HCT116 (cell line): ENCODE results near the gene FBXL14.

Experiments used
- CBX3 ChIP-seq: IDR thresholded peaks from 2 replicates; pipeline ENCODE4 v1.6.1; 2012; ENCODE audit warnings: low read depth
- EZH2 ChIP-seq: fragments of 200-600 bp; sonication (generic); IDR thresholded peaks from 2 replicates; pipeline ENCODE4 v1.6.1; 2017; ENCODE audit warnings: antibody characterized with exemption, mixed run types
- JUND ChIP-seq: IDR thresholded peaks from 2 replicates; pipeline ENCODE4 v1.6.1; 2012
- POLR2A ChIP-seq: IDR thresholded peaks from 2 replicates; pipeline ENCODE4 v1.7.0; 2011; ENCODE audit warnings: borderline replicate concordance; ENCODE audit not compliant: insufficient read depth, insufficient read length; ENCODE audit errors: extremely low read depth
- POLR2AphosphoS5 ChIP-seq: IDR thresholded peaks from 2 replicates; pipeline ENCODE4 v1.6.1; 2011; ENCODE audit warnings: mild to moderate bottlenecking, low read depth, low read length, moderate library complexity
- YY1 ChIP-seq: IDR thresholded peaks from 2 replicates; pipeline ENCODE4 v1.6.1; 2011; ENCODE audit warnings: low read length, low read depth, moderate library complexity, mild to moderate bottlenecking; ENCODE audit not compliant: insufficient replicate concordance; ENCODE audit errors: extremely low read depth
- ZFX ChIP-seq: fragments of 450-650 bp; IDR thresholded peaks from 2 replicates; pipeline ENCODE4 v1.6.1; 2017
- TF ChIP-seq, protein P1 (sequence below), 3 experiments: fragments of 200-600 bp in 1 of 3; sonication (generic) in 1 of 3; IDR thresholded peaks in 2 of 3; conservative IDR thresholded peaks in 1 of 3; 2 replicates each; pipeline ENCODE4 v1.5.1; 2012 to 2017; ENCODE audit warnings: low read depth in 2 of 3, low read length in 2 of 3, antibody characterized with exemption in 1 of 3, borderline replicate concordance in 1 of 3, control low read depth in 1 of 3, mild to moderate bottlenecking in 1 of 3, mixed read lengths in 1 of 3, mixed run types in 1 of 3, moderate library complexity in 1 of 3; ENCODE audit not compliant: insufficient read depth in 1 of 3
- TF ChIP-seq, protein P2 (sequence below): IDR thresholded peaks from 2 replicates; pipeline ENCODE4 v1.6.1; 2012; ENCODE audit warnings: low read depth
- TF ChIP-seq, protein P3 (sequence below): IDR thresholded peaks from 2 replicates; pipeline ENCODE4 v1.6.1; 2012

DNA sequence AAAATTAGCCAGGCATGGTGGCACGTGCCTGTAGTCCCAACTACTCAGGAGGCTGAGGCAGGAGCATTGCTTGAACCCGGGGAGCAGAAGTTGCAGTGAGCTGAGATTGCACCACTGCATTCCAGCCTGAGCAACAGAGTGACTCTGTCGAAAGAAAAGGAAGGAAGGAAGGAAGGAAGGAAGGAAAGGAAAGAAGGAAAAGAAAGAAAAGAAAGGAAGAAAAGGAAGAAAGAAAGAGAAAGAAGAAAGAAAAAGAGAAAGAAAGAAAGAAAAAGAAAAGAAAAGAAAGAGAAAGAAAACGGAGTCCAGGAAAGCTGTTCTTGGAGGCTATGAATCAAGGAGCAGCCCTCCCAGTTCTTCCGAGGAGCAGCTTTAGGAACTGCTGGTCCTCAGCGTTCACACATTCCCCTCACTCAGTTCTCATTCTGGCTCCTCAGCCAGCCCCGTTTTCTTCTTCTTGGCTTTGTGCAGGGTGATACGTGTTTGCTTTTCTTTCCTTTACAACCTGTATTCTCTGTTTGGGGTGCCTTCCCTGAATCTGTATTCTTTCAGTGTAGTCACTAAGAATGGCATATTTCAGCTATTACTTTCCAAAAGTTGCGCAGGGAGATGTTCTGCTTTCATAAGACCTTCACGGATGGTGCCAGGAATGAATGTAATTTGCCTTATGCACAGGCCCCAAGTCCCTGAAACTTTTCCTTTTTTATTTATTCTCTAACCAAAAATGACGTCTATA is 12.2 kb downstream of the FBXL14 start:
- TF ChIP-seq POLR2AphosphoS5 (no peak), POLR2A (no peak), CBX3 (no peak), JUND (no peak), YY1 (no peak), EZH2 (no peak), ZFX (no peak)
- TF ChIP-seq, protein P1, sequence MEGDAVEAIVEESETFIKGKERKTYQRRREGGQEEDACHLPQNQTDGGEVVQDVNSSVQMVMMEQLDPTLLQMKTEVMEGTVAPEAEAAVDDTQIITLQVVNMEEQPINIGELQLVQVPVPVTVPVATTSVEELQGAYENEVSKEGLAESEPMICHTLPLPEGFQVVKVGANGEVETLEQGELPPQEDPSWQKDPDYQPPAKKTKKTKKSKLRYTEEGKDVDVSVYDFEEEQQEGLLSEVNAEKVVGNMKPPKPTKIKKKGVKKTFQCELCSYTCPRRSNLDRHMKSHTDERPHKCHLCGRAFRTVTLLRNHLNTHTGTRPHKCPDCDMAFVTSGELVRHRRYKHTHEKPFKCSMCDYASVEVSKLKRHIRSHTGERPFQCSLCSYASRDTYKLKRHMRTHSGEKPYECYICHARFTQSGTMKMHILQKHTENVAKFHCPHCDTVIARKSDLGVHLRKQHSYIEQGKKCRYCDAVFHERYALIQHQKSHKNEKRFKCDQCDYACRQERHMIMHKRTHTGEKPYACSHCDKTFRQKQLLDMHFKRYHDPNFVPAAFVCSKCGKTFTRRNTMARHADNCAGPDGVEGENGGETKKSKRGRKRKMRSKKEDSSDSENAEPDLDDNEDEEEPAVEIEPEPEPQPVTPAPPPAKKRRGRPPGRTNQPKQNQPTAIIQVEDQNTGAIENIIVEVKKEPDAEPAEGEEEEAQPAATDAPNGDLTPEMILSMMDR (IDR thresholded peaks at IDR 0.05 in 2 of 3, conservative IDR thresholded peaks at IDR 0.05 in 1 of 3; ENCODE audit: borderline replicate concordance in 1 of 3, insufficient read depth in 1 of 3, low read depth in 2 of 3, low read length in 2 of 3), result no peak
- TF ChIP-seq, protein P2, sequence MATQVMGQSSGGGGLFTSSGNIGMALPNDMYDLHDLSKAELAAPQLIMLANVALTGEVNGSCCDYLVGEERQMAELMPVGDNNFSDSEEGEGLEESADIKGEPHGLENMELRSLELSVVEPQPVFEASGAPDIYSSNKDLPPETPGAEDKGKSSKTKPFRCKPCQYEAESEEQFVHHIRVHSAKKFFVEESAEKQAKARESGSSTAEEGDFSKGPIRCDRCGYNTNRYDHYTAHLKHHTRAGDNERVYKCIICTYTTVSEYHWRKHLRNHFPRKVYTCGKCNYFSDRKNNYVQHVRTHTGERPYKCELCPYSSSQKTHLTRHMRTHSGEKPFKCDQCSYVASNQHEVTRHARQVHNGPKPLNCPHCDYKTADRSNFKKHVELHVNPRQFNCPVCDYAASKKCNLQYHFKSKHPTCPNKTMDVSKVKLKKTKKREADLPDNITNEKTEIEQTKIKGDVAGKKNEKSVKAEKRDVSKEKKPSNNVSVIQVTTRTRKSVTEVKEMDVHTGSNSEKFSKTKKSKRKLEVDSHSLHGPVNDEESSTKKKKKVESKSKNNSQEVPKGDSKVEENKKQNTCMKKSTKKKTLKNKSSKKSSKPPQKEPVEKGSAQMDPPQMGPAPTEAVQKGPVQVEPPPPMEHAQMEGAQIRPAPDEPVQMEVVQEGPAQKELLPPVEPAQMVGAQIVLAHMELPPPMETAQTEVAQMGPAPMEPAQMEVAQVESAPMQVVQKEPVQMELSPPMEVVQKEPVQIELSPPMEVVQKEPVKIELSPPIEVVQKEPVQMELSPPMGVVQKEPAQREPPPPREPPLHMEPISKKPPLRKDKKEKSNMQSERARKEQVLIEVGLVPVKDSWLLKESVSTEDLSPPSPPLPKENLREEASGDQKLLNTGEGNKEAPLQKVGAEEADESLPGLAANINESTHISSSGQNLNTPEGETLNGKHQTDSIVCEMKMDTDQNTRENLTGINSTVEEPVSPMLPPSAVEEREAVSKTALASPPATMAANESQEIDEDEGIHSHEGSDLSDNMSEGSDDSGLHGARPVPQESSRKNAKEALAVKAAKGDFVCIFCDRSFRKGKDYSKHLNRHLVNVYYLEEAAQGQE, result no peak
- TF ChIP-seq, protein P3, sequence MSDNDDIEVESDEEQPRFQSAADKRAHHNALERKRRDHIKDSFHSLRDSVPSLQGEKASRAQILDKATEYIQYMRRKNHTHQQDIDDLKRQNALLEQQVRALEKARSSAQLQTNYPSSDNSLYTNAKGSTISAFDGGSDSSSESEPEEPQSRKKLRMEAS, result no peak
